Measurements from ENCODE around the gene TINAG. TPM values are rescaled to one million over a fixed set of nuclear protein-coding genes. Genes with fewer than 3 reads are reported as not detected.
A peak's percentile ranks its signal among the peaks of the same experiment; 100 is the strongest.

TINAG gene
- total and polyA plus RNA-seq, 2 experiments from 2014 or later, result not detected

DNA sequence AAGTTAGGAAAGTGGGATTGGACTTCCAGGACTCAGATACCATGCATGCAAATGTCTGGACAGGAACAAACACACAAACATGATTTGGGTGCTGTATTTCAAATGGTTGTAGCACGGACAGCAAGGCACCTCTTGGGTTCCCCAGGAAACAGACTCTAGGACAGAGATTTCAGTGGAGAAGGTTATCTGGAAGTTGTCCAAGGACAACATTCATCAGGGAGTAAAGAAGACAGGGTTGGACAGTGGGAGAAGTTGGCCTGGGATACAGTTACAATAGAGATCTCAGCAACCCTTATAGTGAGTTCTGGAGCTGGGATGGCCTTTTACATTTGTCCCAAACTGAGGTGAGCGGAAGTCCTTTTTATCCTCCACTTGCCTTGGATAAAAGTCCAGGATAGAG, 19.8 kb upstream of the TINAG start:
- Histone ChIP-seq H3F3A (ENCODE audit: insufficient read depth) (peaks cover 54% of the 10 kb centered on the region), H3K9me3 (ENCODE audit: low read depth) (no peaks in the 10 kb centered on the region), H3K79me2 (ENCODE audit: insufficient read depth) (no peaks in the 10 kb centered on the region), H3K36me3 (ENCODE audit: low read depth) (no peaks in the 10 kb centered on the region), H3K27me3 (replicated peaks; ENCODE audit: insufficient read depth) (no peaks in the 10 kb centered on the region), H3K9ac (no peak overlapping the region), H3K4me1 (ENCODE audit: insufficient read depth) (peaks cover 53% of the 10 kb centered on the region), H4K20me1 (ENCODE audit: insufficient read depth) (no peaks in the 10 kb centered on the region), H3K27ac (no peak overlapping the region), H3K9me2 (ENCODE audit: insufficient read depth) (no peaks in the 10 kb centered on the region), H2AFZ (no peak overlapping the region), H3K4me3 (no peak overlapping the region), H3K4me2 (ENCODE audit: unreplicated experiment) (no peak overlapping the region)
- 100% methylated on average over 2 of the region's 2 CpGs for WGBS, 2 experiments (ENCODE audit: low coverage in 1 of 2, low lambda C conversion rate in 2 of 2, missing lambda C conversion rate in 2 of 2)
- TF ChIP-seq EZH2phosphoT487 (IDR thresholded peaks at IDR 0.05; ENCODE audit: insufficient read depth, low read depth) (no peak), EZH2 (IDR thresholded peaks at IDR 0.05; ENCODE audit: insufficient read depth, poor library complexity, severe bottlenecking) (no peak)
- in situ Hi-C loops (cut with MboI), result no loop called here
- DNase-seq, result no peak

DNA sequence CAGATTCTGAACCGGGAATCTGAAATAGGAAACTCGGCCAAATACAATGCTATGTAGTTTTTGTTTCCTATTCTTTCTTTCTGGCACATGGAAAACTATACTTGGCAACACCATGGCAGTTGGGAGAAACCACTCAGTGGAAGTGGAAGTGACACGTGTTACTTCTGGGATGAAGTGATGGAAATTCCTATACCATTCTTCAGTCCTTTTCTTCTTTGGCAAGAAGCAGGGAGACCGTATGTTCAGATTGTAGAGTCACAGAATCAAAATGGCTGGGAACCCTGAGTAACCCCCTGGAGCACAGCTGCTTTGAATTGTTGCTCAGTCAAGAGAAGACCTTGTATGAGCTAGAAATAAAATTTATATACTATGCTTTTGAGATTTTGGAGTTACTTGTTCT, 18.8 kb upstream of the TINAG start:
- in situ Hi-C loops (cut with MboI), result no loop called here
- Histone ChIP-seq H4K20me1 (ENCODE audit: insufficient read depth) (no peaks in the 10 kb centered on the region), H3F3A (ENCODE audit: insufficient read depth) (peaks cover 46% of the 10 kb centered on the region), H3K4me2 (ENCODE audit: unreplicated experiment) (no peak overlapping the region), H3K9me2 (ENCODE audit: insufficient read depth) (no peaks in the 10 kb centered on the region), H3K4me1 (ENCODE audit: insufficient read depth) (peaks cover 48% of the 10 kb centered on the region), H3K9ac (no peak overlapping the region), H3K79me2 (ENCODE audit: insufficient read depth) (no peaks in the 10 kb centered on the region), H3K36me3 (ENCODE audit: low read depth) (no peaks in the 10 kb centered on the region), H3K4me3 (no peak overlapping the region), H3K27me3 (replicated peaks; ENCODE audit: insufficient read depth) (no peaks in the 10 kb centered on the region), H3K9me3 (ENCODE audit: low read depth) (no peaks in the 10 kb centered on the region), H2AFZ (no peak overlapping the region), H3K27ac (no peak overlapping the region)
- WGBS, 2 experiments (ENCODE audit: low coverage in 1 of 2, low lambda C conversion rate in 2 of 2, missing lambda C conversion rate in 2 of 2), result 92 to 96% methylated on average over 4 of the region's 4 CpGs
- TF ChIP-seq EZH2phosphoT487 (IDR thresholded peaks at IDR 0.05; ENCODE audit: insufficient read depth, low read depth) (no peak), EZH2 (IDR thresholded peaks at IDR 0.05; ENCODE audit: insufficient read depth, poor library complexity, severe bottlenecking) (no peak)
- no peak for DNase-seq

DNA sequence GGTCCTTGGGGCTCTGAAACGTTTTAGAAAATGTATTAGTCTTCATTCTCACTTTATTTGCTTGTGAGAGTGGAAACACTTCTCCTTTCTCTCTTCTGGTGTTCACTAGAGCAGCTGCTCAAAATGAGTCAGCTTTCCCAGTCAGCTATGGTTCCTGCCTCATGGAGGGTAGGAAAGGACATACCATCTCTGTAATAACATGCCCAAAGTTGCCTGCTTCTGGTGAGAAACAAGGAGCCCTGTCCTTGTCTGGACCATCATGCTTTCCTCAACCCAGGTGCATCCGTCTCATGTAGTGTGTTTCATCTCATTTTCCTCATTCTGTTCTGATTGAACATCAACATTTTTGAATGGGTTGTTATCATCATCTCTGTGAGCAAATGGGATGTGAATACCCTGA, 17.1 kb upstream of the TINAG start:
- peak overlapping the region; percentile 60 for H3K4me2 ChIP-seq (ENCODE audit: unreplicated experiment)

DNA sequence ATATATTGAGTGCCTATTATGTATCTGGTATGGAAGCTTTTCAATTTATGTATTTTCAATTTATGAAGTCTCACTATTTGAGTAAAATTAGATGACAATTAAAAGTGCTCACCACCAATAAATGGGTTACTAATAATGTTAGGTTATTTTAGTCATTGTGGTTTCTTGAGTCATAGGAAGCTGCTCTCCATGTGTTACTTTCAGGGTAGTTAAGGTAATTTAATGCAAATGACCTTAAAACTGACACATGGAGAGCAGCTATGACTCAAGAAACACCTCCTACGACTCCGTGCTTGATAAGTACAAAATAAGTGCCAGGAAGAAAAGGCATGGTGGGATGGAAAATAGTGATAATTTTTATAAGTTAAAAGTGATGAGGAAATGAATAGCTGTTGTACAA, 16.5 kb upstream of the TINAG start:
- Histone ChIP-seq H3K4me2 (ENCODE audit: unreplicated experiment) (peak overlapping the region; percentile 60), H3F3A (ENCODE audit: insufficient read depth) (peaks cover 24% of the 10 kb centered on the region), H3K9me3 (ENCODE audit: low read depth) (no peaks in the 10 kb centered on the region), H3K4me1 (ENCODE audit: insufficient read depth) (peaks cover 30% of the 10 kb centered on the region), H3K9ac (peak overlapping the region; percentile 8; the same call in 1 of the 2 replicates), H4K20me1 (ENCODE audit: insufficient read depth) (no peaks in the 10 kb centered on the region), H2AFZ (no peak overlapping the region), H3K79me2 (ENCODE audit: insufficient read depth) (no peaks in the 10 kb centered on the region), H3K36me3 (ENCODE audit: low read depth) (no peaks in the 10 kb centered on the region), H3K27me3 (replicated peaks; ENCODE audit: insufficient read depth) (no peaks in the 10 kb centered on the region), H3K27ac (peak overlapping the region; percentile 57), H3K9me2 (ENCODE audit: insufficient read depth) (no peaks in the 10 kb centered on the region), H3K4me3 (peak overlapping the region; percentile 8; the same call in 1 of the 2 replicates)
- 0 to 3% methylated on average over 2 of the region's 2 CpGs for WGBS, 2 experiments (ENCODE audit: low coverage in 1 of 2, low lambda C conversion rate in 2 of 2, missing lambda C conversion rate in 2 of 2)
- peak; percentile 76 for DNase-seq
- TF ChIP-seq EZH2 (IDR thresholded peaks at IDR 0.05; ENCODE audit: insufficient read depth, poor library complexity, severe bottlenecking) (no peak), EZH2phosphoT487 (IDR thresholded peaks at IDR 0.05; ENCODE audit: insufficient read depth, low read depth) (0 out of 2 replicates have a peak, but pooled peaks have one; percentile 29)
- in situ Hi-C loops (cut with MboI), result no loop called here

More for the DNA sequence above, 17.1 kb upstream of the TINAG start:
- peaks cover 36% of the 10 kb centered on the region for H3K4me1 ChIP-seq (ENCODE audit: insufficient read depth)
- WGBS, 2 experiments (ENCODE audit: low coverage in 1 of 2, low lambda C conversion rate in 2 of 2, missing lambda C conversion rate in 2 of 2), result 36 to 46% methylated on average over 2 of the region's 2 CpGs
- no peaks in the 10 kb centered on the region for H3K9me3 ChIP-seq (ENCODE audit: low read depth)
- TF ChIP-seq EZH2phosphoT487 (IDR thresholded peaks at IDR 0.05; ENCODE audit: insufficient read depth, low read depth) (no peak), EZH2 (IDR thresholded peaks at IDR 0.05; ENCODE audit: insufficient read depth, poor library complexity, severe bottlenecking) (no peak)
- no peaks in the 10 kb centered on the region for H3K27me3 ChIP-seq (replicated peaks; ENCODE audit: insufficient read depth)
- peaks cover 29% of the 10 kb centered on the region for H3F3A ChIP-seq (ENCODE audit: insufficient read depth)
- H3K79me2 ChIP-seq (ENCODE audit: insufficient read depth), result no peaks in the 10 kb centered on the region
- no peaks in the 10 kb centered on the region for H3K36me3 ChIP-seq (ENCODE audit: low read depth)
- DNase-seq, result peak; percentile 87
- in situ Hi-C loops (cut with MboI), result no loop called here
- no peaks in the 10 kb centered on the region for H4K20me1 ChIP-seq (ENCODE audit: insufficient read depth)
- no peaks in the 10 kb centered on the region for H3K9me2 ChIP-seq (ENCODE audit: insufficient read depth)
- H3K27ac ChIP-seq, result peak overlapping the region; percentile 57
- 0 out of 2 replicates have a peak overlapping the region, but pooled peaks have one; percentile 8 for H3K4me3 ChIP-seq
- peak overlapping the region; percentile 37; the same call in 1 of the 2 replicates for H2AFZ ChIP-seq
- H3K9ac ChIP-seq, result peak overlapping the region; percentile 8; the same call in 1 of the 2 replicates
